HEK293 (cell line): ENCODE measurements around the gene MERTK.

ENCODE experiments used
- CTCF ChIA-PET: fragments of 350-600 bp; formaldehyde crosslinking; extraction: SDS; loops from one replicate; lab custom pipeline; 2021; ENCODE audit warnings: antibody characterized with exemption; lab: Yijun Ruan, JAX
- POLR2A ChIA-PET: fragments of 300-600 bp; formaldehyde crosslinking; extraction: SDS; loops from one replicate; lab custom pipeline; 2020; ENCODE audit warnings: antibody characterized with exemption, inconsistent platforms; lab: Yijun Ruan, JAX
- H3K27ac ChIP-seq: fragments of 200-500 bp; sonication (Bioruptor generic); 2 replicates; pipeline ENCODE4 v1.5.1; 2014; ENCODE audit warnings: low read depth, low read length, control low read depth, inconsistent platforms; ENCODE audit errors: extremely low read depth
- H3K36me3 ChIP-seq, 2 experiments: fragments of 200-500 bp in 1 of 2; sonication (Bioruptor generic) in 1 of 2; 1 replicate in 1 of 2; 2 replicates in 1 of 2; pipeline ENCODE4 v1.5.1; 2014 to 2017; ENCODE audit warnings: inconsistent platforms in 2 of 2, low read length in 2 of 2; ENCODE audit not compliant: control insufficient read depth in 2 of 2, insufficient read depth in 1 of 2
- H3K4me1 ChIP-seq: fragments of 200-500 bp; sonication (Bioruptor generic); 2 replicates; pipeline ENCODE4 v1.5.1; 2014; ENCODE audit warnings: mild to moderate bottlenecking, low read length, inconsistent platforms; ENCODE audit not compliant: control insufficient read depth, insufficient read depth
- H3K4me3 ChIP-seq: 2 replicates; pipeline ENCODE4 v1.5.1; 2011; ENCODE audit warnings: low read depth, mild to moderate bottlenecking, control low read depth, low read length, moderate library complexity
- H3K9me3 ChIP-seq: fragments of 200-500 bp; sonication (Bioruptor generic); 2 replicates; pipeline ENCODE4 v1.5.1; 2014; ENCODE audit warnings: low read depth, low read length, inconsistent platforms; ENCODE audit not compliant: control insufficient read depth, insufficient read depth
- EGR2 ChIP-seq: fragments of 450-650 bp; formaldehyde crosslinking; IDR thresholded peaks from 2 replicates; pipeline ENCODE4 v1.5.1; 2016; ENCODE audit warnings: low read depth, missing biosample characterization, missing genetic modification characterization
- GLIS1 ChIP-seq: fragments of 450-650 bp; formaldehyde crosslinking; IDR thresholded peaks from 2 replicates; pipeline ENCODE4 v1.5.1; 2016; ENCODE audit warnings: missing biosample characterization, missing genetic modification characterization
- HOXA7 ChIP-seq: sonication (generic); formaldehyde crosslinking; IDR thresholded peaks from 2 replicates; pipeline ENCODE4 v1.8.1; 2022; ENCODE audit warnings: missing genetic modification reagents, borderline replicate concordance
- KLF9 ChIP-seq: fragments of 450-650 bp; formaldehyde crosslinking; IDR thresholded peaks from 2 replicates; pipeline ENCODE4 v1.5.1; 2016; ENCODE audit warnings: missing biosample characterization, missing genetic modification characterization, low read depth
- PBX3 ChIP-seq: sonication (generic); formaldehyde crosslinking; IDR thresholded peaks from 2 replicates; pipeline ENCODE4 v1.8.1; 2022; ENCODE audit warnings: mild to moderate bottlenecking, moderate library complexity, missing genetic modification reagents
- PRDM10 ChIP-seq: fragments of 450-650 bp; formaldehyde crosslinking; IDR thresholded peaks from 2 replicates; pipeline ENCODE4 v1.5.1; 2016; ENCODE audit warnings: missing biosample characterization, missing genetic modification characterization
- PRDM6 ChIP-seq: fragments of 450-650 bp; formaldehyde crosslinking; IDR thresholded peaks from 2 replicates; pipeline ENCODE4 v1.5.1; 2017; ENCODE audit warnings: missing biosample characterization, missing genetic modification characterization
- SCRT2 ChIP-seq: fragments of 450-650 bp; formaldehyde crosslinking; IDR thresholded peaks from 2 replicates; pipeline ENCODE4 v1.5.1; 2016; ENCODE audit warnings: missing biosample characterization, missing genetic modification characterization
- SP2 ChIP-seq: fragments of 450-650 bp; formaldehyde crosslinking; IDR thresholded peaks from 2 replicates; pipeline ENCODE4 v1.5.1; 2016; ENCODE audit warnings: missing biosample characterization, missing genetic modification characterization
- ZBTB21 ChIP-seq: fragments of 450-650 bp; formaldehyde crosslinking; IDR thresholded peaks from 2 replicates; pipeline ENCODE4 v1.5.1; 2017; ENCODE audit warnings: missing biosample characterization, missing genetic modification characterization
- ZBTB48 ChIP-seq: fragments of 450-650 bp; formaldehyde crosslinking; IDR thresholded peaks from 2 replicates; pipeline ENCODE4 v1.5.1; 2016; ENCODE audit warnings: missing biosample characterization, missing genetic modification characterization
- ZNF10 ChIP-seq: fragments of 450-650 bp; formaldehyde crosslinking; IDR thresholded peaks from 2 replicates; pipeline ENCODE4 v1.5.1; 2017; ENCODE audit warnings: missing biosample characterization, missing genetic modification characterization
- ZNF121 ChIP-seq: fragments of 450-650 bp; formaldehyde crosslinking; IDR thresholded peaks from 2 replicates; pipeline ENCODE4 v1.5.1; 2016; ENCODE audit warnings: missing biosample characterization, missing genetic modification characterization
- ZNF146 ChIP-seq: fragments of 450-650 bp; formaldehyde crosslinking; IDR thresholded peaks from 2 replicates; pipeline ENCODE4 v1.5.1; 2016; ENCODE audit warnings: missing biosample characterization, missing genetic modification characterization
- ZNF2 ChIP-seq: fragments of 450-650 bp; formaldehyde crosslinking; IDR thresholded peaks from 2 replicates; pipeline ENCODE4 v1.5.1; 2016; ENCODE audit warnings: missing biosample characterization, missing genetic modification characterization
- ZNF23 ChIP-seq: fragments of 450-650 bp; formaldehyde crosslinking; IDR thresholded peaks from 2 replicates; pipeline ENCODE4 v1.5.1; 2016; ENCODE audit warnings: missing biosample characterization, missing genetic modification characterization, borderline replicate concordance
- ZNF302 ChIP-seq: fragments of 450-650 bp; formaldehyde crosslinking; IDR thresholded peaks from 2 replicates; pipeline ENCODE4 v1.5.1; 2016; ENCODE audit warnings: missing biosample characterization, missing genetic modification characterization, low read depth
- ZNF350 ChIP-seq: fragments of 450-650 bp; formaldehyde crosslinking; IDR thresholded peaks from 2 replicates; pipeline ENCODE4 v1.5.0; 2017; ENCODE audit warnings: missing biosample characterization, mild to moderate bottlenecking, missing genetic modification characterization
- ZNF366 ChIP-seq: fragments of 450-650 bp; formaldehyde crosslinking; conservative IDR thresholded peaks from 2 replicates; pipeline ENCODE4 v1.5.1; 2016; ENCODE audit warnings: missing biosample characterization, missing genetic modification characterization
- ZNF416 ChIP-seq: fragments of 450-650 bp; formaldehyde crosslinking; IDR thresholded peaks from 2 replicates; pipeline ENCODE4 v1.5.1; 2016; ENCODE audit warnings: missing biosample characterization, missing genetic modification characterization
- ZNF423 ChIP-seq: fragments of 450-650 bp; formaldehyde crosslinking; IDR thresholded peaks from 2 replicates; pipeline ENCODE4 v1.5.1; 2016; ENCODE audit warnings: missing biosample characterization, missing genetic modification characterization
- ZNF521 ChIP-seq: fragments of 450-650 bp; formaldehyde crosslinking; IDR thresholded peaks from 2 replicates; pipeline ENCODE4 v1.5.1; 2017; ENCODE audit warnings: missing biosample characterization, mild to moderate bottlenecking, missing genetic modification characterization
- ZNF529 ChIP-seq: fragments of 450-650 bp; formaldehyde crosslinking; IDR thresholded peaks from 2 replicates; pipeline ENCODE4 v1.5.1; 2017; ENCODE audit warnings: missing genetic modification characterization, missing biosample characterization; ENCODE audit not compliant: insufficient replicate concordance
- ZNF544 ChIP-seq: fragments of 450-650 bp; formaldehyde crosslinking; IDR thresholded peaks from 2 replicates; pipeline ENCODE4 v1.5.0; 2017; ENCODE audit warnings: missing biosample characterization, missing genetic modification characterization
- ZNF623 ChIP-seq: fragments of 450-650 bp; formaldehyde crosslinking; IDR thresholded peaks from 2 replicates; pipeline ENCODE4 v1.5.1; 2016; ENCODE audit warnings: missing biosample characterization, missing genetic modification characterization
- ZNF654 ChIP-seq: fragments of 450-650 bp; formaldehyde crosslinking; IDR thresholded peaks from 2 replicates; pipeline ENCODE4 v1.5.1; 2016; ENCODE audit warnings: low read depth, missing biosample characterization, missing genetic modification characterization
- ZNF701 ChIP-seq: fragments of 450-650 bp; formaldehyde crosslinking; IDR thresholded peaks from 2 replicates; pipeline ENCODE4 v1.5.1; 2016; ENCODE audit warnings: missing biosample characterization, missing genetic modification characterization
- ZNF707 ChIP-seq: fragments of 450-650 bp; formaldehyde crosslinking; IDR thresholded peaks from 2 replicates; pipeline ENCODE4 v1.5.1; 2016; ENCODE audit warnings: missing biosample characterization, missing genetic modification characterization
- ZNF837 ChIP-seq: fragments of 450-650 bp; formaldehyde crosslinking; IDR thresholded peaks from 2 replicates; pipeline ENCODE4 v1.5.1; 2016; ENCODE audit warnings: missing biosample characterization, missing genetic modification characterization
- ZSCAN30 ChIP-seq: fragments of 450-650 bp; IDR thresholded peaks from 2 replicates; pipeline ENCODE4 v1.5.1; 2018; ENCODE audit warnings: missing biosample characterization, mild to moderate bottlenecking, missing genetic modification characterization, moderate library complexity

Gene MERTK

GRCh38 chr2:112048236-112048592, 149.8 kb downstream of the MERTK start:
- Histone ChIP-seq H3K4me1 (no peaks in the 10 kb centered on the region), H3K27ac (no peak overlapping the region), H3K4me3 (no peak overlapping the region), H3K9me3 (no peaks in the 10 kb centered on the region), H3K36me3 (no peaks in the 10 kb centered on the region)
- ChIA-PET CTCF (interaction anchor here (0.5 to 7.8 kb wide), 12 partner anchors 11 to 344 kb away, joined by 3 to 87 read pairs (median 3); no protein-coding TSS in a partner anchor), POLR2A (no interaction called here)
- TF ChIP-seq ZNF23 (no peak), ZNF701 (tag by site-specific recombination) (no peak), HOXA7 (CRISPR knock-in tag) (no peak), SP2 (tag by site-specific recombination) (no peak), ZNF529 (tag by site-specific recombination) (no peak), ZNF302 (no peak), ZNF623 (tag by site-specific recombination) (no peak), ZBTB48 (no peak), ZNF837 (tag by site-specific recombination) (no peak), KLF9 (no peak)

- no peak for TF ChIP-seq ZNF366
- peak; percentile 66 for TF ChIP-seq ZNF654 (tag by site-specific recombination)
- no peak for TF ChIP-seq PBX3
- TF ChIP-seq PRDM6 (tag by site-specific recombination), result no peak
- no peak for TF ChIP-seq GLIS1 (tag by site-specific recombination)
- TF ChIP-seq ZNF416, result no peak
- TF ChIP-seq EGR2 (tag by site-specific recombination), result no peak
- Histone ChIP-seq H3K27ac (no peak overlapping the region), H3K4me1 (peaks cover 2% of the 10 kb centered on the region; the same call in 1 of the 2 replicates), H3K9me3 (no peaks in the 10 kb centered on the region), H3K36me3 (no peaks in the 10 kb centered on the region), H3K4me3 (no peak overlapping the region)
- ChIA-PET POLR2A (no interaction called here), CTCF (interaction anchor here (0.6 to 7.8 kb wide), 11 partner anchors 18 to 166 kb away, joined by 3 to 87 read pairs (median 3); partner anchors contain the start of gene ANAPC1)
Measured at GRCh38 chr2:112048887-112049286, 150.5 kb downstream of the MERTK start.

- Histone ChIP-seq H3K9me3 (no peaks in the 10 kb centered on the region), H3K4me1 (peaks cover 2% of the 10 kb centered on the region; the same call in 1 of the 2 replicates), H3K27ac (no peak overlapping the region), H3K36me3 (no peaks in the 10 kb centered on the region), H3K4me3 (no peak overlapping the region)
- ChIA-PET CTCF (interaction anchor here (0.7 to 7.8 kb wide), 6 partner anchors 69 to 167 kb away, joined by 4 to 87 read pairs (median 8); partner anchors contain the start of gene ANAPC1), POLR2A (no interaction called here)
- TF ChIP-seq ZNF10 (tag by site-specific recombination) (no peak), ZNF121 (no peak), ZNF2 (tag by site-specific recombination) (no peak), ZNF707 (tag by site-specific recombination) (no peak), ZBTB21 (tag by site-specific recombination) (no peak), ZNF350 (no peak), SCRT2 (tag by site-specific recombination) (no peak), ZSCAN30 (tag by site-specific recombination) (no peak), ZNF423 (tag by site-specific recombination) (no peak), ZNF146 (tag by site-specific recombination) (no peak), ZNF544 (tag by site-specific recombination) (no peak), ZNF521 (tag by site-specific recombination) (no peak), PRDM10 (tag by site-specific recombination) (no peak)
Measured at GRCh38 chr2:112050316-112050715, 151.9 kb downstream of the MERTK start.
